GM19193 (cell line): ENCODE data around the gene TMEM200A.

Experiments
- POLR2A ChIP-seq: IDR thresholded peaks from 4 replicates; pipeline ENCODE4 v1.6.1; 2011; ENCODE audit not compliant: insufficient read depth, insufficient read length; ENCODE audit errors: extremely low read depth

The TMEM200A gene

DNA sequence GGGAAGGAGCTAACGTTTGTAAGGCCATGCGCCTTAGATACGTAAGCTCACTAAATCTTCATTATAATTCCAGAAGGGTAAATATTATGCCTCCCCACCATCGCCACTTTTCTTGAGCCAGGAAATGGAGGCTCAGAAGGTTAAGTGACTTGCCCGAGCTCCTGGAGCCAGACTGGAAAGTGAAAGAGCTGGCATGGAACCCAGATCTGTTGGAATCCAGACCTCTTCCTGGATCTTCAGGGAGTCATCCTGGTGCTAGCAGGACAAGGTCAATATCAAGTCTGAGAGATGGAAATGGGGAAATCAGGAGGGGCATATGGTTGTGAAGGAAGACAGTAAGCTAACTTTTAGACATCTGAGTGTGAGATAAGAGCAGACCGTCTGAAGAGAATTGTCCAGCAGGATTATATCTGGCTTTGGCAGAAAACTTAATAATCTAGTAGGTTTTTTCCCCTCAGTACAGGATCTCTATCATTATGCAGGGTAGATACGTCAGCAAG lies 6.2 kb downstream of the TMEM200A start:
- no peak for TF ChIP-seq POLR2A

DNA sequence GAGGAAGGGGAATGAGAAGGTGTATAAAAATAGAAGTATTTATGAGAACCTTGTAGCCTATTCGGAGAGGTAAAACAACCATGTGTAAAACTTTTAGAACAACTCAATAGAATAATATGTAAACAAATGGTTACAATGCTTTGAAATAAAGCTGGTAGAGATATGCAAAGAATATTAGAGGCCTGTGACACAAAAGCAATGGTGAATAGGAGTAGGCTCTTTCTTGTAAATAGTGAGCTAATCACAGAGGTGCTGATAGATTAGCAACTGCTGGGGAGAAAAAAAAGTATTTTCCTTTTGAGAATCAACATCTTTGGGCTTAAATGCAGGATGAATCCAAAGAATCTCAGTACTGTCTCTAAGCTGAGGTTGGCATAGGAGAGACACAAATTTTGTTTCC lies 7.0 kb downstream of the TMEM200A start:
- TF ChIP-seq POLR2A: no peak

DNA sequence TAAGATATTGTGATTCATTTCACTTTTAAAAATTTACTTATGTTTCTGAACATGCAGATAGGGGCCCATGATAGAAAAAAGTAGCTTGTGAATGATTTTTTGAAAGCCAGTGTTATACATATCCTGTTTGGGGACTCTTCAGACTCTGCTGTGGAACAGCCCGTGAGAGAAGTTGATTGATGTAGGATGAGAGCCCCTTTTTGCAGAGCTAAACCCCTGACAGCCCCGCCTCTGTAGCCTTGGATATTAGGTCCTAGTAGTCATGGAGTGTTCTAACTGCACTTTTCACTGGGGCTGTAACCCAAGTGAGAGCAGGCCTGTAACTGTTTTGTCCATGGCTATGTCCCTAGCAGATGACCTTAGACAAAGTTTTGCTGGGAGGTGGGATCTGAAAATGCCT lies 8.2 kb downstream of the TMEM200A start:
- TF ChIP-seq POLR2A: no peak

DNA sequence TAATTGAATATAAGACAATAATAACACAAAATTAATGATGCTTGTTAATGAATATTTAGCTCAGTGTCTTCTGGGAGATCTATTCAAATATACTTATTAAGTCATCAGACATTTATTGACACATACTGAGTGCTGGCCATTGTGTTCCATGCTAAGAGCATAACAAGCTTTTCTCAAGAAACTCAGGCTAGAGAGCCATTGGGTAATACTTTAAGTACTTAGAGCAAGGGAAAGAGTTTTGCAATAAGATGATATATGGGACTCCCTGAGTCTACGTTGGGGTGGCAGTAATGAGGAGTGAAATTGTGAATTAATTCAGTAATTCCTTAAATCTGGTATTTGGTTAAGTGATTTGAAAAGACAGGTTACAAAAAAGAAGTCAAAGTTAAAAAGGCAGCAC lies 11.1 kb downstream of the TMEM200A start:
- no peak for TF ChIP-seq POLR2A

DNA sequence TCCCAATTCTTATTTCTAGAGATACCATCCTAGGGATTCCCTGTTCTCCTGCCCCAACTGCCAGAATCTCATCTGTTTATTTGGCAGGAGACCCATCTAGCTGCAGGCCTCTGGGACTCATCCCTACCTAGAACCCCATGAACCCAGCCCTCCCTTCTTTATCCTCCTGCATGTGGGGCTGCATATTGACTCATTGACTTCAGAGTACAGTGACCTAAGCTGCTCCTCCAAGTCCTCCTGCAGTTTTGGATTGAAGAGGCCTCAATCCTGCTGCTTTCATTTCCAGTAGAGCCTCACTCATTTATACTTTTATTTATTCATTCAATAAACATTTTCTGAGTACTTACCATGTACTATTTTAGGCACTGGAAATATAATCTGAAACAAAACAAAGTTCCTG lies 11.6 kb downstream of the TMEM200A start:
- TF ChIP-seq POLR2A: no peak

DNA sequence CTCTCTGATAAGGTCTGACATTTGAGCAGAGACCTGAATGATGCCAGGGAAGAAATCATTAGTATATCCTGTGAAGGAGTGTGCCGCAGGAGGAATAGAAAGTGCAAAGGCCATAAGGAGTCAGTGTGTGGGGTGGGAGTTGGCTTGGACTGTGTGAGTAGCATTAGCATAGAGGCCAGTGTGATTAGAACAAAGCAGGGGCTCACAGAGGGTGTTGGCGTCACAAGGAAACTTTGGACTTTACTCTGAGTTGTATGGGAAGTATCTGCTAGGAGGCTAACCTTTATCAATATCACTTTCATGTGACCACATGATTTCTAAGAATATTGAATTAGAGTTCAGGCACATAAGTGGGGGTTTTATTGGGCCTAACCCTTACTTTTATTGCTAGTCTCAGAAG lies 12.1 kb downstream of the TMEM200A start:
- no peak for TF ChIP-seq POLR2A

DNA sequence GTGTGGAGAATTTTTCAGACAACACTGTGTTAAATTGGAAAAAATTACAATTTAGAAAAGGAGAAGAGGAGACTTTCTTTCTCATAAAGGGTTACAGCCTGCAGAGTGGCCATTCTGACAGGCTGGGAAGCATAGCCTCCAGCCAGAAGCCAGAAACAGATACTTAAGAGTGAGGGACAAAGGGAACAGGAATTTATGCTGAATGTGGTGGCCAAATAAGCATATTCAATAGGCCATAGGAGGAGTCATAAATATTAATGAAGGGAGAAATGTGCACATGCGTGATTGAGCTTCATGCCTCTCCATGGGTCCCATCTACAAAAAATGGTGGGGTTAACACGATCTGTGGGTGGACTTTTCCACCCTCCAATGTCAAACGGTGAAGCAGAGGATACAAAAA lies 13.4 kb downstream of the TMEM200A start:
- TF ChIP-seq POLR2A: no peak

DNA sequence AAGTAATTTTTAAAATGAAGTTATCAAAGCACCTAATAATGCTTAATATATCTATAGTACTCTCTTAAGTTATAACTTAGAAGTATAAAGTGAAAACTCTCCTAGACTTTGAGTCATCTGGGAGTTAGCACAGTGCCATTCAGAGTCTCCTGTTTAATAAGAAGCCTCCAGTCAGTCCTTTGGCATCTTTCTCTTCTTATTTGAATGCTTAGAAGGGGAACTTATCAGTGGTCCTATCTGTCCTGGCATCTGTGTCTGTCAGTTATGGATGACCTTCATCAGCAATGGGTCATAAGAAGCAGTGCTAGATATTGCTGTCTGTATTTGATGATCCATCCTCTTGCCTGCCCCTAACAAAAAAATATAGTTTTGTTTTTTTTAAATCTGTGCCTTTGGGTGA lies 15.2 kb downstream of the TMEM200A start:
- no peak for TF ChIP-seq POLR2A

DNA sequence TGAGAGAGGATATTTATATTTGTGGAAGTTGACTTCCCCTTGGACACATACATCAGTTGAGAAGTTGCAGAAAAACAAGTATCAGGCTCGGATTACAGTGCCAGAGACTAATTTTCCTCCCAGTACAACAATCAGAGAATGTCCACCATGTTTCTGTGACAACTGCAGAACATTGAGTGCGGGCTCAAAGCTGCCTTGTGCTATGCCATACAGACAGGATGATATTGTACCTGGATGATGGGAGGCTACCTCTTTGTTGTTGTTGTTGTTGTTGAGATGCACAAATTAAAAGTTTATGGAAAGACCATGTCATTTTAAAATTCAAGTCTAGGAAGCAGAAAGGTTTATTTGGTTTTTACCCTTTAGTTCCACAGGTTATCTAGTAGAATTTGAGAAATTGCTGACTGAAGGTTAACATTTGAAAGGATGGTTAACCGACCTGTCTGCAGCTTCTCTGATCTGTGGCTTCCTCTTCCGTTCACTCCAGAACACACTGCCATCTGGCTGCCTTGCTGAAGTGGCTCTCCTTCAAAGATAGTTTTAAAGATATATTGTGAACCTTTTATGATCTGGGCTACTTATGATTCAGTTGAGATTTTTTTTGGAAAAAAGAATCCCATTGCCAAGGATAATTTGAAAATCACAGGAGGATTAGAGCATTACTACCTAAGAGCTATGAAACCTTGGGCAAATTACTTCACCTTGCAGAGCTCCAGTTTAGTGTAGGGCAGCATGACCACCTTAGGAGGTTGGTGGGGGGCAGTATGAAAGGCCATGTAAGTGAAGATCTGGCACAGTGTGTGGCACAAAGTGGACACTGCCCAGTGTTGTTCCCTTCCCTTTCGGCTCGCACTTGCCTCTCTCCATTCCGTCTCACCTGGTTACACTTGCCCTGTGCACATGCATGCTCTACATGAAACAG lies 15.9 kb downstream of the TMEM200A start:
- TF ChIP-seq POLR2A: no peak

DNA sequence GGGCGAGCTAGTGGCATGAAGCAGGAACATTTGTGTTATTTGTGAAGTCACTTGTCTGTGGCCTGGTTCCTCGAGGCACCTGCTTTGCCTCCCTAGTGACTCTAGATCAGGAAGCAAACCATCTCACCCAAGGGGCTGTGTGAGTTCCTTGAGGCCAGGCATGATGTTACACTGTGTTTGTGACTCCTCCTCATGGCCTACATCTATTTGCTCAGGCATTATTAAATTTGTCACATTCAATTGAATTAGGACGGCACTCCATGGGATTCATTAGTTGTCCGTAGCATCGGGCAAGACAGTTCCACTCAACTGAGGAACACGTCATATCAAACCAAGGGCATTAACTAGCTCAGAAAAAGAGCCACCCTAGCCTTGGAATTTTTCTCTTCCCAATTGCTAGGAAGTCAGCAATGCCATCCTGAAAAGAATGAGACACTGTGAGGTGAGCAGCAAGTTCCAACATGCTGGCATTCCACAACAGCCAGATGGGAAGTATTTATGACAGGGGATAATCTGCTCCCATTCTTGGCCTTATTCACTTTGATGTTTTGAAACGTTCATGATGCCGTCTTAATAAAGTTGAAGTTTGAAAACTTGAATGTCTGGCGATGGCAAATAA lies 17.2 kb downstream of the TMEM200A start:
- no peak for TF ChIP-seq POLR2A

DNA sequence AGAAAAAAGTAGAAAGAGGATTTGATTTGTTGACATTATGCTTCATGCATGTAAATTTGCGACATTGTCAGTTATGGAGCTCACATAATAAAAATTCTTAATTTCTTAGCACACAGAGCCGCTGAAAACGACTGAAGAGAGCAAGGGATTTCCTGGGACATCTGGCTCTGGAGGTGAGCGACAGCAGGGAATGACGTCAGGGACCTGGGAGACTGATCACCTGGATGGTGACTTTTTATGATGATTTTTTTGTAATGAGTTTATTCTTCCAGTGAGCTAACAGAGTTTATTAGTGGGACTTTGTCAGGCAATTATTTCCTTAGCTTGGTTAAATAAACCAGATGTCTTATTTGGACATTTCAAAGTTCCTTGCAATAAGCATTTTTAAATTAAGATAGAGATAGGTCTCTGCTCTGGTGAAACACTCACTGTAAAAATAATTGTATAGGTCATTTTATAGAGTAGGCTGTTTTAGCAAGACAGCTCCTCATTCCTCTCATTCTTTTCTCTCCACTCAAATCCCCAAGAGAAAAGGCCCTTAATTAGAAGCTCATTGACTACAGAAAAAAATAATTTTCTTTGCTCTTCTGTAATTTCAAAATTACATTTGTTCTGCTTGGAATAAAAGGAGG lies 19.4 kb downstream of the TMEM200A start:
- no peak for TF ChIP-seq POLR2A

DNA sequence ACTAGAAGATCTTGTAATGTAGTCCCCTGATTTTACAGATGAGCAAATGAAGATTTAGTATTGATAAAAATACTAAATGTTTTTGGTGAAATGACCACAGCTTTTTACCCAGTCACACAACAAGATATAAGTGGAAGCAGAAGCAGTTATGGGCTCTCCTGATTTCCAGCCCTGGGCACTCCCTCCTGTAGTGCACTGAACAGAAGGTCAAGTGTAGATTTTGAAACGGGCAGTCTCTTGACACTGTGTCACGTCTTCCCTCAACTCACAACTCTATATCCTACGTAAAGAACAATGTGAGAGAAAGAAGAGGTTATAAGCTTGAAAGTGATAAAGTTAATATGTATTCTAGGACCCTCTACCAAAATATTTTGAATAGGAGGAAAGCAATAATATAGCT lies 23.3 kb downstream of the TMEM200A start:
- no peak for TF ChIP-seq POLR2A

DNA sequence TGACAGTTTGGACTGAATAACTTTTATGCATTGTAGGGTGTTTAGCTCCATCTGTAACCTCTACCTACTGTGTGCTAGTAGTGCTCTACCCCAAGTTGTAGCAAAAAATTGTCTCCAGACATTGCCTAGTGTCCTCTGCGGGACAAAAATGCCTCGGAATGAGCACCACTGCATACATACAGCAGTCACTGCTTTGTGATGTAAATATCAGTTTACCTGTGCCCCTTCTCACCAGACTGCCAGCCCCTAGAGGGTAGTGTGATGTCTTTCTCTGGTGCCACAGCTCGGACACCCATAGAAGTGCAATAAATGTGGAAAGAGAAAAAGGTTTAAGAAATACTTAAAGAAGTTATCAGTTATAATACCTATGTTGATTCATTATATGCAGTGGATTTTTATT lies 25.1 kb downstream of the TMEM200A start:
- TF ChIP-seq POLR2A: no peak

DNA sequence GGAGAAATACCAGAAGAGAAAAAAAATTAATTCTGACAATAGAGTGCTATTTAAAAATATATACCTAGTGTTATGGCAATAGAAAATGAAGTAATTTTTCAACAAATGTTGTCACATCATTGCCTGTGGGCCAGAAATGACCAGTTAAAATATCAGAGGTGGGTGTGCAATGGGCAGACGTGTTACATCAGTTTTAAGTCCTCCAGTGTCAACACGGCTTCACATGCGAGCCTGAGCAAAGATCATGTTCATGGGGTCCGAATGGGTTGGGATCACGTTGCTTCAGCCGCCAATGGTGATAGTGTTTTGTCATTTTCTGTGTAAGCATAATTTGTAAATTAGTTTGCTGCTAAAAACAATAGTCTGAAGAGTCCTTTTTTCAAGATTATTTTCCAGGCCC lies 27.5 kb downstream of the TMEM200A start:
- no peak for TF ChIP-seq POLR2A

DNA sequence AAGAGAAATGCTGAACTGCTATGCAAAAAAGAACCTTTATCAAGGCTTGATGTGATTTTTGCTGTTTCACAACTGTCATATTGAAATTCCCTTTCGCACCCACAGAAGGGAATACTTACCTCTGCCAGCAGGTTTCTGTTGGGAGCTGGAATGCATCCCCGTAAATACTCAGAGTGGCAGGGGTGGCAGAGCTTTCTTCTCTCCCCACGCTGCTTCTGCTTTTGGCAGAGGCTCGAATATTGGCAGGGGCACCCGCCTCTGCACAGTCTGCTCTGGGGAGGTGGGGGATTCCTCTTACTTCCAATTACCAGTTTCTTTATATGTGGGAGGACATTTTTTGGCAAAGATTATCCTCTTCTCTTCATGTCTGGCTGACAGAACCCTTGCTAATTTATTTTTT lies 28.4 kb downstream of the TMEM200A start:
- no peak for TF ChIP-seq POLR2A
